NCI-H2196 treated with DMSO at 0.1 percent for 48 hours (cell line): ENCODE measurements around the gene HAX1.
"Not testable (repeated sequence)": the region's sequence is repeated elsewhere in the genome, so short reads cannot be mapped to it uniquely, and the experiment has no call there.

Experiments used
- DNase-seq: peaks from one replicate; lab custom pipeline; 2025; ENCODE audit not compliant: unreplicated experiment; lab: John Stamatoyannopoulos, UW

The HAX1 gene

DNA sequence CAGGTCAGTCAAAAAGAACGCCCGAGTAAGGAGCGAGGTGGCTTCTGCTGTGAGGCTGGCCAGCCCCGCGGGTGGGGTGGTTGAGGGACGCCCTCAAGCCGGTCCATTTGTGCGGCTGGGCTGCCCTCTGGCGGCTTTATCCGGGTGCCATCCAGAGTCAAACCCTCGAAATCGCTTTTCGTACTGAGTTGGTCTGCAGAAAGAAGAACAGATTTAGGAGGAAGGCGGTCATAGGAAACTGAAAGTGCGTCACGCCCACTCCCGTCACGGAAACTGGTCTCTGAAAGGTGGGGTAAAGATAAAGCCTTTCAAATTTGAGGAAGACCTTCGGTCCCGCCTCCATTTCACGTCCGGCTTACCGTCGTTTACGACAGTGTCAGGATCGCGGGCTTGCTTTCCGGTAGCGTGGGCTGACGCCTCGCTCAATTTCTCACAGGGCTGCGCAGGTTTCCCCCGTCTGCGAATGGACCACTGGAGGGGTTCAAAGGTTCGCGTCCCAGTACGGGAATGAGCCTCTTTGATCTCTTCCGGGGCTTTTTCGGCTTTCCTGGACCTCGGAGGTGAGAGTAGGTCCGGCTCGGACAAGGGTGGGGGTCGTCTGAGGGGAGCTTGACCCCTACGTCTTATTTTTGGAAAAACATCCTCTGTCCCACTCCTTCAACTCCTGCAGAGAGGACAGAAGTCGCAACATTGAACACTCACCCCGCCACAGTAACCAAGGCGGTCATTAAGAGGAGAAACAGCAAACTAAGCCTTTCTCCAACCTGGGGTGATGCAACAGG, at the start of gene HAX1:
TSS of gene HAX1 (plus strand) at position 413 of the 782 bp plus-strand sequence. CDS start at position 508, 95 bp downstream.
- DNase-seq, result peak; percentile 83

DNA sequence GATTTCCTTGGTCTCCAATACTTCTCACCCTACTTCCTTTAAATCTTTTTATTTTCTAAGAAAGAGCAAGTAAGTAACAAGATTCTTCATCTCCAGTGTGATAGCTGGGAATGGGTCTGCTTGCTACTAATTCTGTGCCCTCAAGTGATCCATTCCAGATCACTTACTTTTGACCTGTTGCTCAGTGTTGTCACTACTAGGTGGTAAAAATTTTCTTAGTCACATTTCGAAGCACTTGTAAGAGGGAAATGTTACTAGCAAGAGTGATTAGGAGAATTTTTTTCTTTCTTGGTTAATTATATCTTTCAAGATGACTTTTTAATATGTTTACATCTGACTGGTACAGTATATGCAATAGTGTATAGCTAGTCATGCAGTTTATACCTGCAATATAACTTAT, 49.5 kb upstream of the HAX1 start:
- no peak for DNase-seq

DNA sequence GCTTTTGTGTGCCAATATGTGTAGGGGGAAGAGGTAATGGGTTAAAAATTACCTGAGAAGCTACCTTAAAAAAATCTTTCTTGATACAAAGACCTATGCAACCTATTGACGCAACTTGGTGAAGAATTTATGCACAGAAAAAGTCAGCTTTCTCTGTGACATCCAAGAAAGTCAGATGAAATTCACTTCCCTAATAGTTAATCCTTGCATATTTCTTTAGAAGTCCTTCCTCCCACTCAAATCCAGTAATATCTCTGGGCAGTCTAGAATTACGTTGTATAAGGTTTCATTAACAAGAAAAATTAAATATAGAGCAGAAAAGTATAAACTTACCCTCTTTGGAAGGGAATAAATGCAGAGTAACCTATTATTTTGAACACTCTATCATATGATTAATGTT, 48.8 kb upstream of the HAX1 start:
- DNase-seq, result no peak

GRCh38 chr1:154225370-154225769, 47.1 kb upstream of the HAX1 start:
- no peak for DNase-seq

DNA sequence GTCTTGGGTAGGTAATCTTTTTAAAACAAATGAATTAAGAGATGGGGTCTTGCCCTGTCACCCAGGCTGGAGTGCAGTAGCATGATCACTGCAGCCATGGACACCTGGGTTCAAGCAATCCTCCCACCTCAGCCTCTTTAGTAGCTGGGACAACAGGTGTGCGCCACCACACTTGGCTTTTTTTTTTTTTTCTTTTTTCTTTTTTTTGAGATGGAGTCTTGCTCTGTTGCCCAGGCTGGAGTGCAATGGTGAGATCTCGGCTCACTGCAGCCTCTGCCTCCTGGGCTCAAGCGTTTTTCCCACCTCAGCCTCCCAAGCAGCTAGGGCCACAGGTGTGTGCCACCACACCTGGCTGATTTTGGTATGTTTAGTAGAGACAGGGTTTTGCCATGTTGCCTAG, 41.3 kb upstream of the HAX1 start:
- DNase-seq, result not testable (repeated sequence)

GRCh38 chr1:154233127-154233526, 39.3 kb upstream of the HAX1 start:
- not testable (repeated sequence) for DNase-seq

GRCh38 chr1:154236855-154237254, 35.6 kb upstream of the HAX1 start:
- no peak for DNase-seq

- DNase-seq, result no peak
Measured at GRCh38 chr1:154237435-154237834, 35.0 kb upstream of the HAX1 start.

GRCh38 chr1:154237880-154238506, 34.4 kb upstream of the HAX1 start:
- DNase-seq, result no peak

GRCh38 chr1:154239491-154239890, 32.9 kb upstream of the HAX1 start:
- DNase-seq, result no peak

DNA sequence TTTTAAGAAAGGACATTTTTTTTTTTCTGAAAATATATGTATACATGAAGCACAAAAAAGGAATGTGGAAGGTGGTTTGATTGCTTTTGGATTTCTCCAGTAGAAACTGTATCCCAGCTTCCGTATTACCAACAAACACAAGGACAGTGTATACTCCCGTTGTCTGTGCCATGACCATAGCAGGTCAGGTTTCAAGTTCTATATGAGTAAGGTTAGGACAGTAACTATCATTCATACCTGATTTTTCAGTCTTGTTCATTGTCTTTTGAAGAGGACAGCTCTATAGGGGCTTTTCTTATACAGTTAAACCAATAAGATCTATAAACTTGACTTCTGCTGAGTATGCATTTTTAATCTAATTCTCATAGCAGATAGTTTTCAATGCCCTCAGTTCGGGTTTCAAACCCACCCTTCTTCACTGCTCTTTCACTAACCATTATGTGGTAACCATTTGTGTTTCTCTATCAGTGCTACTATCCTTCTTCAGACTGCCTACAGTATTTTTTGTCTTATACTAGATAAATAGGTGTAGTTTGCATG, 32.1 kb upstream of the HAX1 start:
- DNase-seq, result no peak

- no peak for DNase-seq
Measured at GRCh38 chr1:154241703-154242351, 30.6 kb upstream of the HAX1 start.

DNA sequence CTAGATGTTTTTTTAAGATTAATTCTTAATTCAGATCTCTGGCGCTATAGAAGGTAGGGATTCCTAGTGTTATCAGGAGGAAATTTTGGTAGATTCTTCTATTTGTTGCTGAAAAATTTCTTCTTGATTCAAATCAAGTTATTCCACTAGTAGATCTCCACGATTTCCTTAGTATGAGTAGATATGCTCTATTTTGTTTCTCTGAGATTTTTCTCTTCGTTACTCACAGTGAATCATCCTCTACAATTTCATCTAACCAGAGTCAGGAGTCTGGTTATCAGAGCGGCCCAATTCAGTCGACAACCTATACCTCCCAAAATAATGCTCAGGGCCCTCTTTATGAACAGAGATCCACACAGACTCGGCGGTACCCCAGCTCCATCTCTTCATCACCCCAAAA, 18.8 kb upstream of the HAX1 start:
- no peak for DNase-seq

DNA sequence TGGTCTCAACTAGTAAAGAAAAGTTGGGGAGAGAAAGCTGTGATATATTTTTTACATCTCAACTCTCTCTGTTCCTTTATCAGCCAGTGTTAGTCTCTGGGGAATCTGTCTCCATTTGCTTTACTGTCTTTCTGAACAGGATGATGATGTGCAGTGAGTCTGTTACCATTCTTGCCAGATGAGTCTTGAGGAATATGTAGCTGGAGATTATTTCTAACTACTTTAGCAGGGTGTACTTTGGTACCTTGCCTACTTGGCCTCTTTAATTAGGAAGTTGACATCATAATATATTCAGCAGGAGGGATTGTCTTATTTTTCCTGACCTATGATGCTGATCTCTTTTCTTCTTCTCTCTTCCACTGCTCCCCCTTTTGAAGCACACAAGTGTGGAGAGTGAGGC, 15.7 kb upstream of the HAX1 start:
- no peak for DNase-seq

GRCh38 chr1:154258784-154259183, 13.6 kb upstream of the HAX1 start:
- DNase-seq, result no peak

- no peak for DNase-seq
Measured at GRCh38 chr1:154260127-154260526, 12.3 kb upstream of the HAX1 start.

DNA sequence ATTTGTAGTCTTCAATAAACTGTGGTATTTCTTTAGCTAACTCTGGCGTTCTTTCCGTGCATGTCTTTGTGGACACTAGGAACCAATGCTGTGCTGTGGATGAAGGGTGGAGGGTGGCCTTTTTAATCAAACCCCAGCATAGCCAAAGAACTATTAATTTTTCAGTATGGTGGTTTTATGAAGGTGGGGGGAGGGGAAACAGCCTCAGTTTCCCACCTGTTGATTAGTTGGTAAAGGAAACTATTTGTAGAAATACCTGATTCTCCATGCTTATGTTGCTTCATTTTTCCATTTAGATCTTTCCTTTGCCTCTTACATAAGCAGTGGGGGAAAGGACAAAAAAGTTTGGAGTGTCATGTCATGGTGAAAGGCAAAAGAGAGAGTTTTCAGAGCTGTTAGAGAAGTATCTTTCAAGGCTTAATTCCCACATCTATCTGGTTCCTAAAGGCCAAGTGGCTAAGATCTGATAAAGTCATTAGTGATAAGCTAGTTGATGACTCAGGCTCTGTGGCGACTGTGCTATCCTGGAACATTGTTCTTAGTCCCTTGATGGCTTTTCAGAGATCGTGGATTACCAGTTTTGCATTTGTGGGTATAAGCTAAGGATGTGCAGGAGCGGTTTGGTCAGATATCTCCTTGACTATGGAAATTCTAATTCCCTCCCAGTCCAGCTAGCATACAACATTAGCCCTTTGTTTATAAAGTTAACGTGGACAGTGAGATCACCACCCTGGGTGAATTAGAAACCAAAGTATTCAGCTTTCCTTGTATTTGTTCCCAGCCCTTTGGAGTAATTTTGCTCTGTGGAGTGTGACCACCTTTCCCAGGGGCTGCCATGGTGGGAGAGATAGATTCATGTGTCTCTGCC, 8.7 kb upstream of the HAX1 start:
- no peak for DNase-seq

DNA sequence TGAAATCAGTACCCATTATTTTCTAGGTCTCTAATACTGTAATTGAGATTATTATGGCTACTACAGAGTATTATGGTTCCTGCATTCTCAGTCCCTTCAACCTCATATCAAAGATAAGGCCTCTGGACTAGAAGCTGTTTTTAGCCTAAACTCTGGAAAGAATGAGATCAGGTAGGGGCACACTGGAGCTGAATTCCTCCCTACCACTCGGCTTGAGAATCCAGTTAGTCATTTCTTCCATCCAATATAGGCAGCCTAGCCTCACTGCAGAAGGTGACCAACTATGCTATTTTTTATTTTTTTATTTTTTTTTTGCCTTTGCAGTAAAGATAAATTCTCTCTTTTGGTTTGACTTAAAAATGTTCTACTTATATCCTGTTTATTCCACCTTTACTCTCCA, 8.0 kb upstream of the HAX1 start:
- DNase-seq, result no peak

DNA sequence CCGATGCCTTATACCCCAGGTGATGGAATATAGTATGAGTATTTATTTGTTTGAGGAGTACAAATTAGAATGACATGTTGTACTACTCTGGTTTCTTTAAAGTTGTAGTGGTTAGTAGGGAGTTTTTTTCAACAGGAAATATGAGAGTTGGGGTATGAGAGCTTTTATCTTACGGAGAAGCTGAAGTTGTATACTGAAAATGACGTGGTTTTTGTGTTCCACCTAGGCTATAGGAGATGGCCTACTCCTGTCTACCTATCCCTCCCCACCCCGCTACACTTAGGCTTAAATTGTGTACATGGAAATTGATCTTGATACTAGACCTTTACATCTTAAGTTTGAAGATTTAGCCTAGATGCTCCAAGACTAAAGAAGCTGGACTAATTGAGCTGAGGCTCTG, 6.8 kb upstream of the HAX1 start:
- no peak for DNase-seq

GRCh38 chr1:154270833-154271232, 1.6 kb upstream of the HAX1 start:
- no peak for DNase-seq

DNA sequence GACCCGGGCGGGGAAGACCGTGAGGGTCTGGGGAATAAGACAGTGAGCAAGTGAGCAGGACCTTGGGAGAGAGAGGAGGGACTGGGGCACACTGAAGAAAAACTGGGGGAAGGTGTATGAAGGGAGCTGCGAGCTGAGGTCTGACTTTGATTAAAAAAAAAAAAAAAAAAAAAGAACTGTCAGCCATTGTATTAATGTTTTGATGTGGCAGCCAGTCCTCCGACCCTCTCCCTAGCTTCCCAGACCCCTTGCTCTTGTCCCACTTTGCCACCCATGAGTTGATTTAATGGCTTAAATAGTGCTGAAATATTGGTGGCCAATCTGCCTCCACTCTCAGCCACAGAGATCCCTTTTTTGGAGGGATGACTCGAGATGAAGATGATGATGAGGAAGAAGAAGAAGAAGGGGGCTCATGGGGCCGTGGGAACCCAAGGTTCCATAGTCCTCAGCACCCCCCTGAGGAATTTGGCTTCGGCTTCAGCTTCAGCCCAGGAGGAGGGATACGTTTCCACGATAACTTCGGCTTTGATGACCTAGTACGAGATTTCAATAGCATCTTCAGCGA, 652 bp downstream of the HAX1 start:
- DNase-seq, result no peak
